ENCODE results near the gene TMBIM6.

TMBIM6 gene

DNA sequence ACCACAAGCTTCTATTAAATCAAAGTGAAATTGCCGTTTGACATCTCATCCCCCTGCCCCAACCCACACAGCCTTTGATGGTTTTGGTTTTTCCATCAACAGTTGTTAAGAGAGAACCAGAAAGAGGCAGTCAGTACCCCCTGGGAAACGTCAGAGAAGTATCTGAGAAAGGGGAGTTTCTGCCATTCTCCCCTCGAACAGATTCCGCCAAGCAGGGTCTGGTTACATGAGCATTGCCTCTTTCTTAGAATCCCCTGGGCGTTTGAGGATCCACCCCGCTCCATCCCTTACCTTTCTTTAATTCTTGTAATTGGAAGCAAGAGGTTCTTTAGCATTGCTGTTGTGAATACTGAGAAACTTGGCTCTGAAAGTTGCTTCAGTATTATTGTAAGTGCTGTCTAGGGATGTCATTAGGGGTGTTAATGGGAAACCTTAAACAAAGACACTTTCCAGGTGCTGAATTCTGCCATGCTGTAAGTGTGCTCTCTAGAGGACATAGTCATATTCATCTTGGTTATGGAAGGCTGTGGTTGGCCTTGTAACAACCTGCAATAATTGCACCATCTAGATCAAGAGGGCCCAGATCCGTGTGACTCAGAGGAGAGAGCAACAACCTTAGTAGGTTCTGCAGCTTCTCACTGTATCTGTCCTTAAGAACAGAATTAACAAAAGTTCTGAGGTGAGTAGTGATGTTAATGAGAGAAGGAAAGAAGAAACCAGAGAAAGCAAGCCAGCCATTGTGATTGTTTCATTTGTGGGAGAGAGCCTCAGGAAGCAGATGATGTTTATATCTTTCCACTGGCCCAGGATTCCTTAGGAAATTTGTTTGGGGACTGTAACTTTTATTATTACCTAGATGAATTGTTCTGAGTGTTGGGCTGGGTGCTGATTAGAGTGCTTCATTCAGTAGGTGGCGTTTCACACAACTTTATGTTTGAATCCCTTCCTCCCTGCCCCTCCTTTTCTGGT is 9.0 kb downstream of the TMBIM6 start (continued):
- TF ChIP-seq, protein P1, sequence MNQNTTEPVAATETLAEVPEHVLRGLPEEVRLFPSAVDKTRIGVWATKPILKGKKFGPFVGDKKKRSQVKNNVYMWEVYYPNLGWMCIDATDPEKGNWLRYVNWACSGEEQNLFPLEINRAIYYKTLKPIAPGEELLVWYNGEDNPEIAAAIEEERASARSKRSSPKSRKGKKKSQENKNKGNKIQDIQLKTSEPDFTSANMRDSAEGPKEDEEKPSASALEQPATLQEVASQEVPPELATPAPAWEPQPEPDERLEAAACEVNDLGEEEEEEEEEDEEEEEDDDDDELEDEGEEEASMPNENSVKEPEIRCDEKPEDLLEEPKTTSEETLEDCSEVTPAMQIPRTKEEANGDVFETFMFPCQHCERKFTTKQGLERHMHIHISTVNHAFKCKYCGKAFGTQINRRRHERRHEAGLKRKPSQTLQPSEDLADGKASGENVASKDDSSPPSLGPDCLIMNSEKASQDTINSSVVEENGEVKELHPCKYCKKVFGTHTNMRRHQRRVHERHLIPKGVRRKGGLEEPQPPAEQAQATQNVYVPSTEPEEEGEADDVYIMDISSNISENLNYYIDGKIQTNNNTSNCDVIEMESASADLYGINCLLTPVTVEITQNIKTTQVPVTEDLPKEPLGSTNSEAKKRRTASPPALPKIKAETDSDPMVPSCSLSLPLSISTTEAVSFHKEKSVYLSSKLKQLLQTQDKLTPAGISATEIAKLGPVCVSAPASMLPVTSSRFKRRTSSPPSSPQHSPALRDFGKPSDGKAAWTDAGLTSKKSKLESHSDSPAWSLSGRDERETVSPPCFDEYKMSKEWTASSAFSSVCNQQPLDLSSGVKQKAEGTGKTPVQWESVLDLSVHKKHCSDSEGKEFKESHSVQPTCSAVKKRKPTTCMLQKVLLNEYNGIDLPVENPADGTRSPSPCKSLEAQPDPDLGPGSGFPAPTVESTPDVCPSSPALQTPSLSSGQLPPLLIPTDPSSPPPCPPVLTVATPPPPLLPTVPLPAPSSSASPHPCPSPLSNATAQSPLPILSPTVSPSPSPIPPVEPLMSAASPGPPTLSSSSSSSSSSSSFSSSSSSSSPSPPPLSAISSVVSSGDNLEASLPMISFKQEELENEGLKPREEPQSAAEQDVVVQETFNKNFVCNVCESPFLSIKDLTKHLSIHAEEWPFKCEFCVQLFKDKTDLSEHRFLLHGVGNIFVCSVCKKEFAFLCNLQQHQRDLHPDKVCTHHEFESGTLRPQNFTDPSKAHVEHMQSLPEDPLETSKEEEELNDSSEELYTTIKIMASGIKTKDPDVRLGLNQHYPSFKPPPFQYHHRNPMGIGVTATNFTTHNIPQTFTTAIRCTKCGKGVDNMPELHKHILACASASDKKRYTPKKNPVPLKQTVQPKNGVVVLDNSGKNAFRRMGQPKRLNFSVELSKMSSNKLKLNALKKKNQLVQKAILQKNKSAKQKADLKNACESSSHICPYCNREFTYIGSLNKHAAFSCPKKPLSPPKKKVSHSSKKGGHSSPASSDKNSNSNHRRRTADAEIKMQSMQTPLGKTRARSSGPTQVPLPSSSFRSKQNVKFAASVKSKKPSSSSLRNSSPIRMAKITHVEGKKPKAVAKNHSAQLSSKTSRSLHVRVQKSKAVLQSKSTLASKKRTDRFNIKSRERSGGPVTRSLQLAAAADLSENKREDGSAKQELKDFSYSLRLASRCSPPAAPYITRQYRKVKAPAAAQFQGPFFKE (tag by site-specific recombination; IDR thresholded peaks at IDR 0.05; ENCODE audit: borderline replicate concordance): no peak
- TF ChIP-seq MZF1 (tag by site-specific recombination; IDR thresholded peaks at IDR 0.05; ENCODE audit: borderline replicate concordance) (peak; percentile 80), MYNN (tag by site-specific recombination; IDR thresholded peaks at IDR 0.05; ENCODE audit: borderline replicate concordance) (no peak), ZNF561 (tag by site-specific recombination; IDR thresholded peaks at IDR 0.05; ENCODE audit: borderline replicate concordance) (0 out of 2 replicates have a peak, but pooled peaks have one; percentile 16), FEZF1 (tag by site-specific recombination; IDR thresholded peaks at IDR 0.05) (peak; percentile 17; the same call in 1 of the 2 replicates), OSR2 (tag by site-specific recombination; IDR thresholded peaks at IDR 0.05) (peak; percentile 80), ZNF37A (tag by site-specific recombination; IDR thresholded peaks at IDR 0.05) (no peak), ZNF248 (tag by site-specific recombination; IDR thresholded peaks at IDR 0.05) (no peak)
- TF ChIP-seq, protein P2, sequence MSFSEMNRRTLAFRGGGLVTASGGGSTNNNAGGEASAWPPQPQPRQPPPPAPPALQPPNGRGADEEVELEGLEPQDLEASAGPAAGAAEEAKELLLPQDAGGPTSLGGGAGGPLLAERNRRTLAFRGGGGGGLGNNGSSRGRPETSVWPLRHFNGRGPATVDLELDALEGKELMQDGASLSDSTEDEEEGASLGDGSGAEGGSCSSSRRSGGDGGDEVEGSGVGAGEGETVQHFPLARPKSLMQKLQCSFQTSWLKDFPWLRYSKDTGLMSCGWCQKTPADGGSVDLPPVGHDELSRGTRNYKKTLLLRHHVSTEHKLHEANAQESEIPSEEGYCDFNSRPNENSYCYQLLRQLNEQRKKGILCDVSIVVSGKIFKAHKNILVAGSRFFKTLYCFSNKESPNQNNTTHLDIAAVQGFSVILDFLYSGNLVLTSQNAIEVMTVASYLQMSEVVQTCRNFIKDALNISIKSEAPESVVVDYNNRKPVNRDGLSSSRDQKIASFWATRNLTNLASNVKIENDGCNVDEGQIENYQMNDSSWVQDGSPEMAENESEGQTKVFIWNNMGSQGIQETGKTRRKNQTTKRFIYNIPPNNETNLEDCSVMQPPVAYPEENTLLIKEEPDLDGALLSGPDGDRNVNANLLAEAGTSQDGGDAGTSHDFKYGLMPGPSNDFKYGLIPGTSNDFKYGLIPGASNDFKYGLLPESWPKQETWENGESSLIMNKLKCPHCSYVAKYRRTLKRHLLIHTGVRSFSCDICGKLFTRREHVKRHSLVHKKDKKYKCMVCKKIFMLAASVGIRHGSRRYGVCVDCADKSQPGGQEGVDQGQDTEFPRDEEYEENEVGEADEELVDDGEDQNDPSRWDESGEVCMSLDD (tag by site-specific recombination; IDR thresholded peaks at IDR 0.05): no peak
- TF ChIP-seq, protein P3, sequence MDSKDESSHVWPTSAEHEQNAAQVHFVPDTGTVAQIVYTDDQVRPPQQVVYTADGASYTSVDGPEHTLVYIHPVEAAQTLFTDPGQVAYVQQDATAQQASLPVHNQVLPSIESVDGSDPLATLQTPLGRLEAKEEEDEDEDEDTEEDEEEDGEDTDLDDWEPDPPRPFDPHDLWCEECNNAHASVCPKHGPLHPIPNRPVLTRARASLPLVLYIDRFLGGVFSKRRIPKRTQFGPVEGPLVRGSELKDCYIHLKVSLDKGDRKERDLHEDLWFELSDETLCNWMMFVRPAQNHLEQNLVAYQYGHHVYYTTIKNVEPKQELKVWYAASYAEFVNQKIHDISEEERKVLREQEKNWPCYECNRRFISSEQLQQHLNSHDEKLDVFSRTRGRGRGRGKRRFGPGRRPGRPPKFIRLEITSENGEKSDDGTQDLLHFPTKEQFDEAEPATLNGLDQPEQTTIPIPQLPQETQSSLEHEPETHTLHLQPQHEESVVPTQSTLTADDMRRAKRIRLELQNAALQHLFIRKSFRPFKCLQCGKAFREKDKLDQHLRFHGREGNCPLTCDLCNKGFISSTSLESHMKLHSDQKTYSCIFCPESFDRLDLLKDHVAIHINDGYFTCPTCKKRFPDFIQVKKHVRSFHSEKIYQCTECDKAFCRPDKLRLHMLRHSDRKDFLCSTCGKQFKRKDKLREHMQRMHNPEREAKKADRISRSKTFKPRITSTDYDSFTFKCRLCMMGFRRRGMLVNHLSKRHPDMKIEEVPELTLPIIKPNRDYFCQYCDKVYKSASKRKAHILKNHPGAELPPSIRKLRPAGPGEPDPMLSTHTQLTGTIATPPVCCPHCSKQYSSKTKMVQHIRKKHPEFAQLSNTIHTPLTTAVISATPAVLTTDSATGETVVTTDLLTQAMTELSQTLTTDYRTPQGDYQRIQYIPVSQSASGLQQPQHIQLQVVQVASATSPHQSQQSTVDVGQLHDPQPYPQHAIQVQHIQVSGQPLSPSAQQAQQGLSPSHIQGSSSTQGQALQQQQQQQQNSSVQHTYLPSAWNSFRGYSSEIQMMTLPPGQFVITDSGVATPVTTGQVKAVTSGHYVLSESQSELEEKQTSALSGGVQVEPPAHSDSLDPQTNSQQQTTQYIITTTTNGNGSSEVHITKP (tag by site-specific recombination; IDR thresholded peaks at IDR 0.05): 0 out of 2 replicates have a peak, but pooled peaks have one; percentile 11

DNA sequence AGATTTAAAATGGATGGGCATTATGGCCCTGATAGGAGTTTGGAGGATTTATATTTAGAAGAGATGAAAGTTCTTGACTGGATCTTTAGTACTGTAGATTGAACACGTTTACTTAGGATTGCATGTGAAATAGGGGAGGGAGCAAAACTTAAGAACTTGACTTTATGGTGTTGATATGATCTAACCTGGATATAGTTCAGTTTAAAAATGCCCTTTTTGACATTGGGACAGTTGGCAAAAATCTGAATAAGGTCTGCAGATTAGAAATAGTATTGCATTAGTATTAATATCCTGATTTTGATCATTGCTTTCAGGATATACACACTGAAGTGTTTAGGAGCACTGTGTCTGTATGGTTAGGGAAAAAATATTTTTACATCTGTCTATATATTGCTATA is 9.6 kb downstream of the TMBIM6 start:
- TF ChIP-seq ZSCAN16 (tag by site-specific recombination; IDR thresholded peaks at IDR 0.05) (no peak), ZFP3 (tag by site-specific recombination; IDR thresholded peaks at IDR 0.05; ENCODE audit: low read depth) (peak; percentile 47; the same call in 1 of the 2 replicates)
- Histone ChIP-seq H3K4me1 (ENCODE audit: control insufficient read depth, insufficient read depth, low read length) (peaks cover 31% of the 10 kb centered on the region), H3K4me3 (ENCODE audit: low read depth, low read length) (no peak overlapping the region), H3K27ac (ENCODE audit: extremely low read depth, low read depth, low read length) (peak overlapping the region; percentile 67), H3K36me3 (ENCODE audit: control insufficient read depth in 2 of 2, insufficient read depth in 1 of 2, low read length in 2 of 2) (peaks cover 42 to 47% of the 10 kb centered on the region in 2 experiments), H3K9me3 (ENCODE audit: control insufficient read depth, insufficient read depth, low read depth, low read length) (no peaks in the 10 kb centered on the region)
- ChIA-PET POLR2A (interaction anchor here (0.7 to 1.8 kb wide), 2 partner anchors 10 to 459 kb away, joined by 3 to 13 read pairs; partner anchors contain the start of gene TMBIM6), CTCF (interaction anchor here (1.0 to 2.7 kb wide), 4 partner anchors 11 to 47 kb away, joined by 3 to 17 read pairs (median 7); no protein-coding TSS in a partner anchor)
